Tongue (tissue), 2 donors: Measurements from ENCODE around the gene RNU6-8. TPM values are rescaled to one million over a fixed set of nuclear protein-coding genes. Genes with fewer than 3 reads are reported as not detected.

Experiments used
- small RNA-seq: library from RNA; depleted of rRNA; stranded (forward); fragments of <200 nt; gene quantifications from one replicate; pipeline ENCODE3, GENCODE V24; 2014; ENCODE audit warnings: low replicate concordance
- total RNA-seq: library from RNA; depleted of rRNA; stranded (reverse); fragments of >200 nt; gene quantifications from one replicate; pipeline ENCODE4 v1.2.3, GENCODE V29; 2014

The RNU6-8 gene
- total RNA-seq, 1 donor from 2014 or later, result not detected

Small RNAs within 50 kb of the gene (small RNA-seq; reads per million reads assigned to genes)
- 0.32 reads per million, percentile 56 among the genes with 10 or more reads in this experiment for gene RNU6-7
- gene RNU6-8, result not detected

Other genes starting within 250 kb of the RNU6-8 start
- 206 TPM for gene ARHGAP5, start 126.0 kb downstream of the RNU6-8 start, total RNA-seq
- gene RNU6-7, start 1.2 kb downstream of the RNU6-8 start, total RNA-seq, result not detected
- 230 TPM for gene AKAP6, start 126.0 kb upstream of the RNU6-8 start, total RNA-seq